GM12875 (cell line): Measurements from ENCODE around the gene CD96.

Source experiments
- H3K4me3 ChIP-seq: one replicate; pipeline ENCODE4 v1.5.1; 2011; ENCODE audit warnings: low read depth, low read length, control low read depth
- CTCF ChIP-seq: IDR thresholded peaks from 2 replicates; pipeline ENCODE4 v1.5.1; 2011; ENCODE audit warnings: low read depth, mild to moderate bottlenecking, control low read depth, inconsistent platforms, low read length, moderate library complexity, borderline replicate concordance; ENCODE audit not compliant: insufficient read depth

The CD96 gene

DNA sequence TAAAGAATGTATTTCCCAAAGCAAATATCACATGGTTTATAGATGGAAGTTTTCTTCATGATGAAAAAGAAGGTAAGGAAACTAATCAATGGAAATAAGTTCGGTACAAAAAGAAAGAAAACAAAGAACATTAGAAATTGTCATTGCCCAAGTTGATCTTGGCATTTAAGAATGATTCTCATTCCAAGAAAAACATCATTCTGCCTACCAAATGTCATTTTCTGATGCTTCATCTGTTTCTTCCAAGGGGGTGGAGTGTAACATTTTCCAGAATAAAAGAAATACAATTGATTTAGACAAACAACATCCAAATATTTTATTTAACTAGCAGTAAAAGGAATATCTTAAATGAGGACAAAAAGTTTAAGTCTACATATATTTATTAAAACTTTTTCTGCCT, 56.1 kb downstream of the CD96 start:
- TF ChIP-seq CTCF, result no peak
- no peak overlapping the region for H3K4me3 ChIP-seq

DNA sequence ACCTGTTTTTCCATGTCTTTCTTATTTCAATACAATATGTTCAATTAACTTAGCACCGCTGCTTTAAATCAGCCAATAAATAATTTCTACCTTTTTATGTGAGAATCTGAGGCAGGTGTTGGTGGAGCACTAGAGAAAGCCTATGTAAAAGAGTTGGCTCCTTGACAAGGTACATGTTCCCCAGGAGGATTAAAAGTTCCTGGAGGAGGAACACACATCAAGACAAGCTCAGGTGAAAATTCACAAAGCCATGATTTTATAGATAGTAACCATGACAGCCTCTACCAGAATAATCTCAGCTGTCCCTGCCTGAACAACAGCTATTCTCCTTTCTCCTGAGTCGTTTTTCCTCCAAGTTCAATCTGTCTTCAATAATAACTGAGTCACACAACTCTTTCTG, 56.6 kb downstream of the CD96 start:
- H3K4me3 ChIP-seq, result no peak overlapping the region
- no peak for TF ChIP-seq CTCF

DNA sequence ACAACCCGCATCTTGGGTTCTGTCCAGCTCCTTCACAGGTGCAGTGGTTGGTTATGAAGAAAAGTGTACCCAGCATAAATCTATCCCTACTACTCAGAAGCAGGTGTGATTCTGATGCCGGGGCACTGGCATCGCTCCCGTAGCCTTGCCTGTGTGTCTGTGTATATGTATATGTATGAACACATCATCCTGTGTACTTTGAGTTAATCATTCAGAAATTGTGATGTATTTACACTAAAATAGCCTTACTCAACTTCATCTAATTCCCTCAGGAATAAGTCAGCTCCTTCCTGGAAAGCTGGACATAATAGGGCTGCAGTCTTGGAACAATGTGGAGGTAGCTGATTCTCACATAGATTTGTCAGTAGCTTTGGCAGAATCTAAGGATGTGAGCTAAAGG, 59.8 kb downstream of the CD96 start:
- TF ChIP-seq CTCF, result no peak
- H3K4me3 ChIP-seq, result no peak overlapping the region

GRCh38 chr3:111603679-111604078, 61.7 kb downstream of the CD96 start:
- no peak for TF ChIP-seq CTCF
- H3K4me3 ChIP-seq, result no peak overlapping the region

DNA sequence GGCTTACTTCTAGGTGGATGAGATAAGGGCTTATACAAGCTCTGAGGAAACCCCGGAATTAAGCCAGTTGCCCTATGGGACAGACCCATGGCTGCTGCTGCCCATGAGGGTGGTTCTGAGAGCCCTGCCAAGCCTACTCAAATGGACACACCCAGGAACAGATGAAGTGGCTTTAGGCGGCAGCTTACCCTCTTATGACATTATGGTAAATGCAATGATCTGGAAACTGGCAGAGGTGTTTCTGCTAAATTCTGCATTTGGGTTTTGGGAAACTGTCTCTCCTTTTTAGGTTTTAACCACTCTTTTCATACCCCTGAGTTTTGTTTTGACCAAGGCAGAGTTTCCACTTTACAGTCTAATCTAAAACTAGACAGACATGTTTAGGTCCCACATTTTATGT, 62.1 kb downstream of the CD96 start:
- TF ChIP-seq CTCF, result no peak

DNA sequence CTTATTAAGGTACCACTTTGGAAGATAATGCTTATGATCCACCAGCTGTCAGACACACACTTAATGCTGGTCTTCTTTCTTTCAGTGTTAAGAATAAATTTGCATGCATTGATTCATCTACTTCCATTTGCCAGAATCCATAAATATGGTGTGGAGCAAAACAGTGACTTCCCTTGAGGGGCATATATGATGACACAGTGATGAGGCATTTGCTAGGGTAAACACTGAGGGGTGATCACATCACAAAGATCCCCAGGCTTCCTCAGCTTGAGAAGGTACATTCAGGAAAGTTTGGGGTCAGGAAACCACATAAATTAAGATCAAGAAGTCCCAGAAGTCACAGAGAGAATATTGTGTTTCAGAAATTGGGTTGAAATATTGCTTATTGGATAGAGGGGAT, 63.0 kb downstream of the CD96 start:
- H3K4me3 ChIP-seq, result no peak overlapping the region
- TF ChIP-seq CTCF, result no peak

More for the DNA sequence above, 62.1 kb downstream of the CD96 start:
- H3K4me3 ChIP-seq, result no peak overlapping the region

DNA sequence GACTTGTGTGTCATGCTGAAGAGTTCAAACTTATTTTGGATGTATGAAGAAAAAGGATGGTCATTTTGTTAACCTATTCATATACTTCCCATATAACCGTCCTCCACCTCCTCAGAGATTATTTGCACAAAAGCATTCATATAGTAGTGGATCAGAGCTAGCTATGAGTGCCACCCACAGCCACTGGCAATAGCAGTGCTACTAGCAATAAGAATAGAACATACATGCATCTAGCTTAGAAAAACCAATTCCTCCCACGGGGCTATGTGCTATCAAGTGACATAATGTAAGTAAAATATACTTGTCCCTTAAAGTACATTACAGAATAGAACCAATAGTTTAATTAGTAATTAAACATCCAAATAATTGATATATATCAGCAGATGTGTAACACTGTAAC, 63.5 kb downstream of the CD96 start:
- no peak for TF ChIP-seq CTCF
- H3K4me3 ChIP-seq, result no peak overlapping the region
